ENCODE data around the gene ADGRA1.
"Not testable (repeated sequence)": the region's sequence is repeated elsewhere in the genome, so short reads cannot be mapped to it uniquely, and the experiment has no call there.

Gene ADGRA1

DNA sequence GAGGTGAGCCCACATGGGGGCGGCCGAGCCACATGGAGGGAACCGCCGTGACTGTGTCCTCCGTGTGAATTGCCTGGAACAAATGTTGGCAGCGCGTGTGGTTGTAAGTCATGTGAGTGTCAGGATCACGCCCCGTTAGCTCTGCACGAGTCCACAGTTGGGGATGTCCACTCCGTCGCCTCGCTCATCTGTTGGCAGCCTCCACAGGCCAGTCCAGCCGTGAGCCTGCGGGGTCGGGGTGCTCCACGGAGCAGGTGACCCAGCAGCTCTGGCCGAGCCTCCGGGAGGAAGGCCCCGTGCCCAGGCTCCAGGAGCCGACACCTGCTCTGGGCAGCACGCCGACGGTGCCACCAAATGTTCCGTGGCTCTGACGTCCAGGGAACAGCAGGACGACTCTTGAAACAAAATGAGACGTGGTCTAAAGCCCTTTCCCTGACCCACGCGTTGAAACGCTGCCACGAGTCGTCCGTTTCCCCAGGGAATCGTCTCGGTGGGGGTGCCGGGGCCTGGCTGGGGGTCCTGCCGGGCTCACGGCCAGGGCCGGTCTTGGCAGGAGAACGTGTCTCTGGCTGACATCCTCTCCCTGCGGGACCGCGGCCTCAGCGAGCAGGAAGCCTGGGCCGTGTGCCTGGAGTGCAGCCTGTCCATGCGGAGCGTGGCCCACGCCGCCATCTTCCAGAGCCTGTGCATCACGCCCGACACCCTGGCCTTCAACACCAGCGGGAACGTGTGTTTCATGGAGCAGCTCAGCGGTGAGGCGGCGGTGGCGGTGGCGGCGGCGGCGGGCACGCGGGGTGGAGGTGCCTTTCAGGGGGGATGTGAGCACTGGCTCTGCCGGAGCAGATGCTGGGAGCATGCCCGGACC, 79.3 kb downstream of the ADGRA1 start:
- no peak for DNase-seq

- DNase-seq = no peak
Measured at GRCh38 chr10:133167693-133168616, 80.2 kb downstream of the ADGRA1 start.

DNA sequence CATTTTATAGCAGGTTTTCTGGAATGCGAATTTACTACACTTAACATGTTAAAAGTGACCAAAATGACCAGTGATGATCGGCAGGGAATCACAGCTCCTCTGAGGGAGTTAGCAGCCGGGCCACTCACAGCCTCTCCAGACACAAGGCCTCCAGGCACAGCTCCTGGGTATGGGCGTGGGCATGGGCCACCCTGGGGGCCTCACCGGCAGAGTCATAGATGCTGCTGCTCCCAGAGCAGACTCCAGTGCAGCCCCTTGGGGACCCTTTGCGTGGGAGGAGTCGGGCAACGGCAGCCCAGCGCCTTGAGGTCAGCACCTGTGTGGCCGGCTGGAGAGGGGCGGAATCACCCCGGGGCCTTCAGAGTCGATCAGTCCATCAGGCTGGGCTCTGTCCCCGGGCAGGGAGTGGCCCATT, 80.9 kb downstream of the ADGRA1 start:
- DNase-seq = no peak

GRCh38 chr10:133169173-133169947, 81.6 kb downstream of the ADGRA1 start:
- DNase-seq = no peak

GRCh38 chr10:133170092-133170491, 82.4 kb downstream of the ADGRA1 start:
- DNase-seq = no peak

- no peak for DNase-seq
Measured at GRCh38 chr10:133173860-133174640, 86.3 kb downstream of the ADGRA1 start.

- DNase-seq = no peak
Measured at GRCh38 chr10:133174689-133175263, 87.1 kb downstream of the ADGRA1 start.

- not testable (repeated sequence) for DNase-seq
Measured at GRCh38 chr10:133175624-133176023, 87.9 kb downstream of the ADGRA1 start.

DNA sequence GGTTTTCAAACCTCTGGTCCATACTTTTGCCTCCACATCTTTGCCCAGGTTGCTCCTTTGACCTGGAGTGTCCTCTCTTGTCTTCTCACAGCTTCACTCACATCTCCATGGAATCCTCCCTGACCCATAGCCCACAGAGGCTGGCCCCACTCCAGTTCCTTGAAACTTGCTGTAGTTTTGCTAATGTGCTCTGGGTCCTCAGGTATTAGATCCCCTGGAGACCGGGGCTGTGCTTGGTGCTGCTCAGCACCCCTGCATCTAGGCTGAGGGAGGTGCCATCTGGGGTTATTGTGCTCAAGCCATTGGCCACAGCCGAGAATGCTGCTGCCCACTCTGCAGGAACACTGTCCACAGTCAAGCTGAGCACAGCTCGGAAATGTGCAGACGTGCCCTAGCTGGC, 88.8 kb downstream of the ADGRA1 start:
- no peak for DNase-seq

GRCh38 chr10:133177380-133178157, 89.8 kb downstream of the ADGRA1 start:
- no peak for DNase-seq

- no peak for DNase-seq
Measured at GRCh38 chr10:133178357-133179127, 90.8 kb downstream of the ADGRA1 start.

DNA sequence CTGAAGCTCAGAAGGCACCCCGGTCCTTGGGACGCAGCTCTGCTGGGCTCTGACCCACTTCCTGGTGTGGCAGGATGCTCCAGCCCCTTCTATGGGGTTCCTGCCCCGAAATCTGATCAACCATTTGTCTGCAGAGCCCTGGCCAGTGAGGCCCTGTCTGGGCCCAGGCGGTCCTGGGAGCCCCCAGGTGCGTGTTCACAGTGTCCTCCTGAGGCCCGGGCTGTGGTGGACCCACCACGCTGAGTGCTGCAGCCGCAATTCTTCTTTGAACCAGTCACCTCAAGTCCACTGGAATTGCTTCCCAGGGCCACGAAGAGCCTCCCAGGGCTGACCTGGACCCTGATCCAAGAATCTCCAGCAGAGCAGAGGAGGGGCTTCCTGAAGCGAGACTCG, 91.4 kb downstream of the ADGRA1 start:
- DNase-seq = no peak

- DNase-seq = no peak
Measured at GRCh38 chr10:133179651-133180050, 91.9 kb downstream of the ADGRA1 start.

GRCh38 chr10:133180192-133180964, 92.7 kb downstream of the ADGRA1 start:
- no peak for DNase-seq

DNA sequence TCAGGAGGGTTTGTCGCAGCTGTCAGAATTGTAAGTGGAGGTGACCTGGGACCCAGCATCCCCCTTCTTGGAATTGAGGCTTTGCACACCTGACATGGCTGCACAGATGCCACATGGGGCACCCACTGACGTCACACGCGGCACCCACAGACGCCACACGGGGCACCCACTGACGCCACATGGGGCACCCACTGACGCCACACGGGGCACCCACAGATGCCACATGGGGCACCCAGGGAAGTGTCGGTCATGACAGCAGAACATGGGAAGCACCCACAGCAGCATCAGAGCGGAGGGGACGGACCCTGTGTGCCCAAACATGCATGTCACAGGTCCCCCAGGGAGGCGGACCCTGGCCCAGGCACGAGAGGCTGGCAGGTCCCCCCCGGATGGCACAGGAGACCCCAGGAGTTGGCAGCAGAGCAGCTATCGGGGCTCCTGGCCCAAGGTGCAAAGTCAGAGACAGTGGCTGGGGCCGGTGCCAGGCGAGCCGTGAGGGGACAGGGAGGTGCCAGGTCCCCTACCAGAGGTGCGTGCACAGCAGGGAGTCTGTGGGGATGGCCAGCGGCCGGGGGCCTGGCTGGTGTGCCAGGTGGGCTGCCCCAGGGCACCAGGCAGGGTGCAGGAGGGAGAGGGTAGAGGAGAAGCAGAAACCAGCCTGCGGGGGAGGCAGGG, 93.4 kb downstream of the ADGRA1 start:
- DNase-seq = no peak

Data from NCI-H187 treated with DMSO at 0.1 percent for 48 hours (cell line).